OCI-LY7 (cell line): ENCODE data around the gene KIF7.

Experiments
- CTCF ChIP-seq: fragments of 200-600 bp; sonication (generic); conservative IDR thresholded peaks from 2 replicates; pipeline ENCODE4 v1.5.1; 2014; ENCODE audit warnings: mild to moderate bottlenecking, antibody characterized with exemption, low read length, moderate library complexity, mixed read lengths
- EZH2phosphoT487 ChIP-seq: fragments of 200-600 bp; sonication (generic); IDR thresholded peaks from 2 replicates; pipeline ENCODE4 v1.6.1; 2018; ENCODE audit warnings: low read depth, borderline replicate concordance, mild to moderate bottlenecking, mixed run types, antibody characterized with exemption, low read length, moderate library complexity, mixed read lengths

- TF ChIP-seq CTCF (no peak), EZH2phosphoT487 (no peak)
Observed at GRCh38 chr15:89653578-89653977, 1.7 kb downstream of the KIF7 start.
